Breast epithelium (tissue), 3 donors: Measurements from ENCODE around the gene AHI1.

ENCODE experiments used
- POLR2A ChIP-seq: fragments of 450-650 bp; IDR thresholded peaks from one replicate; pipeline ENCODE4 v1.6.1; 2016; ENCODE audit warnings: antibody characterized with exemption, mild to moderate bottlenecking, moderate library complexity
- POLR2AphosphoS5 ChIP-seq, 3 donors: sonication (generic); formaldehyde crosslinking; IDR thresholded peaks; one replicate each; pipeline ENCODE4 v1.6.1; 2017; ENCODE audit warnings: antibody characterized with exemption in 3 of 3
- TF ChIP-seq, protein P1 (sequence below), 3 donors: fragments of 450-650 bp; IDR thresholded peaks; one replicate each; pipeline ENCODE4 v1.5.1; 2016 to 2017; ENCODE audit warnings: antibody characterized with exemption in 3 of 3, mild to moderate bottlenecking in 3 of 3, moderate library complexity in 3 of 3

DNA sequence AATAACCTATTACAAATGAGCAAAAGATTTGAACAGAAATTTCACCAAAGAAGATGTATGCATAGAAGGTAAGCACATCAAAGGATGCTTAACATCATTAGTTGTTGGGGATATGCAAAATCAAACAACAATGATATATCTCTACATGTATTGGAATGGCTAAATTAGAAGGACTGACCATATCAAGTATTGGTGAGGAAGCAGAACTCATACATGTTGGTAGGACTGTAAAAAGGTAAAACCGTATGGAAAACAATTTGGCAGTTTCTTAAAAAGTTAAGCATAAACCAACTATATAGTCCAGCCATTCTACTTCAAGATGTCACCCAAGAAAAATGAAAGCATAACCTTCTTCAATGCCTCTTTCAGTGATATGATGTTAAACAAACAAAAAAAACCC, 202.5 kb downstream of the AHI1 start:
- TF ChIP-seq POLR2A = no peak
- TF ChIP-seq, protein P1, sequence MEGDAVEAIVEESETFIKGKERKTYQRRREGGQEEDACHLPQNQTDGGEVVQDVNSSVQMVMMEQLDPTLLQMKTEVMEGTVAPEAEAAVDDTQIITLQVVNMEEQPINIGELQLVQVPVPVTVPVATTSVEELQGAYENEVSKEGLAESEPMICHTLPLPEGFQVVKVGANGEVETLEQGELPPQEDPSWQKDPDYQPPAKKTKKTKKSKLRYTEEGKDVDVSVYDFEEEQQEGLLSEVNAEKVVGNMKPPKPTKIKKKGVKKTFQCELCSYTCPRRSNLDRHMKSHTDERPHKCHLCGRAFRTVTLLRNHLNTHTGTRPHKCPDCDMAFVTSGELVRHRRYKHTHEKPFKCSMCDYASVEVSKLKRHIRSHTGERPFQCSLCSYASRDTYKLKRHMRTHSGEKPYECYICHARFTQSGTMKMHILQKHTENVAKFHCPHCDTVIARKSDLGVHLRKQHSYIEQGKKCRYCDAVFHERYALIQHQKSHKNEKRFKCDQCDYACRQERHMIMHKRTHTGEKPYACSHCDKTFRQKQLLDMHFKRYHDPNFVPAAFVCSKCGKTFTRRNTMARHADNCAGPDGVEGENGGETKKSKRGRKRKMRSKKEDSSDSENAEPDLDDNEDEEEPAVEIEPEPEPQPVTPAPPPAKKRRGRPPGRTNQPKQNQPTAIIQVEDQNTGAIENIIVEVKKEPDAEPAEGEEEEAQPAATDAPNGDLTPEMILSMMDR (IDR thresholded peaks at IDR 0.05) = no peak
- TF ChIP-seq POLR2AphosphoS5 (IDR thresholded peaks at IDR 0.05) = no peak
